ENCODE measurements around the gene PPIG.
"Not testable (repeated sequence)": the region's sequence is repeated elsewhere in the genome, so short reads cannot be mapped to it uniquely, and the experiment has no call there.

Gene PPIG

DNA sequence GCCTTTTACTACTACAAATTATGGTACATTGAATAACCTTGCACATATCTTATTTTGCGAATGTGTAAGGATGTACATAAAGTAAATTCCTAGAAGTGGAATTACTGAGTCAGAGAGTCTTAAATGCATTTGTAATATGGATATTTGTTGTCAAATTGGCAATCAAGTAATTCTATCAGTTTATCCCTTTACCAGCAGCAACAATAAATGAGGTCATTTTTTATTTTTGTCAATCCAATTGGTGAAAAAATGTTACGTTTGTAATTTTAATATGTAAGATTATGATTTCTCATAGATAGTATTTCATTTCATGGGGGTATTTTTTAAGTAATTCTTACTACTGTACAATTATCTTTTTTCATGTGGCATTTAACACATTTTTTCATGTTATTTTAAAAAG is 14.8 kb downstream of the PPIG start:
- no peak for DNase-seq

DNA sequence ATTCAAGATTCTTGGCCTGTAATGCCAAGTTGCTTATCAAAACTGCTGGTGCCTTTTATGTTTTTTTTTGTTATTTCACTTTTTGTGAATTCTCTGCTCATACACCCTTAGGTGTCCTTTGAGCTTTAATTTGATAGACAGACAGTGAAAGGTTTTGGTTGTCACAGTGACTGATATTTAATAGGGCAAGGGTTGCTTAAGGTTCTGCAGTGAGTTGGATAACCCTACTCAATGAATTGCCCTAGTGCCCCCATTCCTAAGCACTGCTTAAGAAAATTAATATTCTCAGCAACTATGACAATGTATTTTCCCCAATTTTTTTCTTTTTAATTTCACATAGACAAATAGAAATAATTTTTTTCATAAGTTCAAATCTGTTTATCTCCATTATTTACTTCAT is 15.4 kb downstream of the PPIG start:
- no peak for DNase-seq

DNA sequence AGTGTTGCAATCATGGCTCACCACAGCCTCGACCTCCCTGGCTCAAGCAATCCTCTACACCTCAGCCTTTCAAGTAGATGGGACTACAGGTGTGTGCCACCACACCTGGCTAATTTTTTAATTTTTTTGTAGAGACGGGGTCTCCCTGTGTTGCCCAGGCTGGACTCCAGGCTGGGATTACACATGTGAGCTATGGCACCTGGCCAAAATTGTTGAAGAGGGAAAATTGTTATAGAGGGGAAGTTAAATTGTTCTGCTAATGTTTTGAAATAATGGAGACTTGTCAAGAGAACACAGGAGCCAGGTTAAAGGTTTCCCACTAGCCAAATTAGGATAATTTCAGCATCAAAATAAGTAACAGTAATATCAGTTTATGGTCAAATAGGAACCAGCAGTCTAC is 25.1 kb downstream of the PPIG start:
- DNase-seq = no peak

DNA sequence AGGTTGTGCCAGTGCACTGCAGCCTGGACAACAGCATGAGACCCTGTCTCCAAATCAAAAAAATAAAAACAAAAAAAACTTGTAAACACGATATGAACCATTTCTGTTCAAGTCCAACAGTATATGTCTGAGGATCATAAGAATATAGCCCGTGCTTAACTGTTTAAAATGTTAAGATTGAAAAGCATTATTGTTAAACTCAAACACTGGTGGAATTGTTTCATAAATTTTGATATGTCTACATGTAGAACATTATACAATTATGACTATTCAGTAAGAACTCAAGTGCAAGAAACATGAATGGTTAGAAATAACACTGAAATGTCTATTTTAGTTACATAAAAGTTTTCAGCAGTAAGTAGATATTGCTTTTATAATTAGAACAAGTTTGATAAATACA is 29.7 kb downstream of the PPIG start:
- DNase-seq = no peak

DNA sequence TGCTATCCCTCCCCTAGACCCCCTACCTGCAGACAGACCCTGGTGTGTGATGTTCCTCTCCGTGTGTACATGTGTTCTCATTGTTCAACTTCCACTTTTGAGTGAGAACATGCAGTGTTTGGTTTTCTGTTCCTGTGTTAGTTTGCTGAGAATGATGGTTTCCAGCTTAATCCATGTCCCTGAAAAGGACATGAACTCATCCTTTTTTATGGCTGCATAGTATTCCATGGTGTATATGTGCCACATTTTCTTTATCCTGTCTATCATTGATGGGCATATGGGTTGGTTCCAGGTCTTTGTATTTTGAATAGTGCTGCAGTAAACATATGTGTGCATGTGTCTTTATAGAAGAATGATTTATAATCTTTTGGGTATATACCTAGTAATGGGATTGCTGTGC is 31.8 kb downstream of the PPIG start:
- not testable (repeated sequence) for DNase-seq

DNA sequence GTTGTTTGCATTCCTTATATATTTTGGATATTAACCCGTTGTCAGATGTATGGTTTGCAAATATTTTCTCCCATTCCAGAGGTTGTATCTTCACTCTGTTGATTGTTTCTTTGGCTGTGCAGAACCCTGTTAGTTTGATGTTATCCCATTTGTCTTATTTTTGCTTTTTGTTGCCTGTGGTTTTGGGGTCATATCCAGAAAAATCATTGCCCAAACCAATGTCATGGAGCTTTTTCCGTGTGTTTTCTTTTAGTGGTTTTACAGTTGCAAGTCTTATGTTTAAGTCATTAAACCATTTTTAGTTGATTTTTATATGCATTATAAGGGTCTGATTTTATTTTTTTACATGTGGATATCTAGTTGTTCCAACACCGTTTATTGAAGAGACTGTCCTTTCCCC is 35.8 kb downstream of the PPIG start:
- no peak for DNase-seq

DNA sequence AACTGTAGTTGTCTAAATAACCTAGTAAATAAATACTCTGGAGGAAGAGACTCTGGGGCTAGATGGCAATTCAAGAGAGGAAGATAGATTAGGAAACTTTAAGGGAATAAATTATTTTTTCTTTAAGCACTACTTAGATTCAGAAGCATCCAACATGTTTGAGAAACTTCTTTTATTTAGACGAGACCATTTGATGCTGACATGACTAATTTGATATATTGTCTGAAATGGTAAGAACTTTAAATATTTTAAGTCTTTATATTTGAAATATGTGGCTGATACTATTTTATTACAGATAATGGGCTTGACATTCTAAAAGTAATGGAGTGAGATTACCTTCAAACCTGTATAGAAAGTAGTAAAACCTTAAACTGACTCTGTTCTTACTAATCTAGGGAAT is 36.4 kb downstream of the PPIG start:
- no peak for DNase-seq

DNA sequence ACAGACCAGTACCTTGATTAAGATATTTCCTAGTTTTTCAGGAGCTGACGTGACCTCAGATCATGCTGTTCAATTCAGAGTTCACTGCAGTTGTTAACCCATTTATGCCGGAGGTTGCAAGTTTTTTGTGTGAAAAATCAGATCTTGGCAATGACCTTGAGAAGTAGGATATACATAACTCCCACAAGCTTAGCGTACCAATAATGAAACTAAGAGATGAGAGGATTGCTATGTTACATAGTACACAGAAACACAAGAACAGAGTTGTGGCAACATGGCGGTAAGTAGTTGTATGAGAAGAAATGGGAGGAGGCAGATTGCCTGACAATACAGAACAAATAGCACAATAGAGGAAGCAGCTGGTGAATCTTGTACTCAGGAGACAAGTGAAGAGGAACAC is 39.1 kb downstream of the PPIG start:
- no peak for DNase-seq

DNA sequence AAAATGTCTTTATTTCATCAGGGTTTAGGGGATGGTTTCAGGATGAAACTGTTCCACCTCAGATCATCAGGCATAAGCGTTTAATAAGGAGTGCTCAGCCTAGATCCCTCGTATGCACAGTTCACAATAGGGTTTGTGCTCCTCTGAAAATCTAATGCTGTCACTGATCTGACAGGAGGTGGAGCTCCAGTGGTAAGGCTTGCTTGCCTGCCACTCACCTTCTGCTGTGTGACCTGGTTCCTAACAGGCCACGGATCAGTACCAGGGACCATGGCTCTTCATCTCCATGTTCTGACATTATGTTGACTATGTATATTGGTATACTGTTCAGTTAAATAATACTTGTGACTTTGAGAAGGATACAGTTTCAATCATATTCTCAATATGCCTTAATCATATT is 41.6 kb downstream of the PPIG start:
- no peak for DNase-seq

DNA sequence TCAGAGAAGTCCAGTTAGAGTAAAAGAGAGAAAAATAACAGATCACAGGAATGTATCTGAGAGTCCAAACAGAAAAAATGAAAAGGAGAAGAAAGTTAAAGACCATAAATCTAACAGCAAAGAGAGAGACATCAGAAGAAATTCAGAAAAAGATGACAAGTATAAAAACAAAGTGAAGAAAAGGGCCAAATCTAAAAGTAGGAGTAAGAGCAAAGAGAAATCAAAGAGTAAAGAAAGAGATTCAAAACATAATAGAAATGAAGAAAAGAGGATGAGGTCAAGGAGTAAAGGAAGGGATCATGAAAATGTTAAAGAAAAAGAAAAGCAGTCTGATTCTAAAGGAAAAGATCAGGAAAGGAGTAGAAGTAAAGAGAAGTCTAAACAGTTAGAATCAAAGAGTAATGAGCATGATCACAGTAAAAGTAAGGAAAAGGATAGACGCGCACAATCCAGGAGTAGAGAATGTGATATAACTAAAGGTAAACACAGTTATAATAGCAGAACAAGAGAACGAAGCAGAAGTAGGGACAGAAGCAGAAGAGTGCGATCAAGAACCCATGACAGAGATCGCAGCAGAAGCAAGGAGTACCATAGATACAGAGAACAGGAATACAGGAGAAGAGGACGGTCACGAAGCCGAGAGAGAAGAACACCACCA is 52.4 kb downstream of the PPIG start:
- DNase-seq = no peak

DNA sequence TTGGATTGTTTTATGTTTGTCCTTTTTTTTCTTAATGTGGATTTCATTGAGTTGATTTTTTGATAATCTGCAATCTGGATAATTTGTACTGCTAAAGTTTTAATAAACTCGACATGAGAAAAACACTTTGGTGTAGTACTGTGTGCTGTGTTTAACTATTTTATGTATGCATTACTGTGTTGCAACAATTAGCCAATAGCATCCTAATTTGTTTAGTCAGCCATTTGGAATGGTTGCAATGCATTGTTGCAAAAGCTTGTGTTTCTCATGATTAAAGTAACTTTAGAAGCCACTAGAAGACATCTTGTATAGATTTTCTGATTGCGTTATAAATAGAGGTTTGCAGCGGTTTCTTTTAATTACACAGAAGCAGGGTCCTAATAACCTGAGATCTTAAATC is 53.5 kb downstream of the PPIG start:
- DNase-seq = no peak

DNA sequence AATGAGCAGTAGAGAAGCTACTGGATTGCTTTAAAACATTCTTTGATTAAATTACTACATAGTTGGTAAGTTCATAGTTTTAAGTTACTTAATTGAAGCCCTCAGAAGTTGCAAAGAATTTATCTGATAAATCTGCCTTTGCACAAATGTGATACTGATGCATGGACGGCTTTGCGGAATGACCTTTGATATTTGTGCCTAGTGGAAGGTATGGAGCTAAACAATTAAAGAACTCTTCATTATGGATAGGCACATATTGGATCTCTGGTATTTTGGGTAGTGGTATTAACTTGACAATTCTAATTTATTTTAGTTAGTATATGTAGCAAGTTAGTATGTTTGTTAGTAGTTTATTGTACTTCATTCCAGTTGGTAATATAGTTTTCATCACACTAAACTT is 56.0 kb downstream of the PPIG start:
- DNase-seq = no peak

DNA sequence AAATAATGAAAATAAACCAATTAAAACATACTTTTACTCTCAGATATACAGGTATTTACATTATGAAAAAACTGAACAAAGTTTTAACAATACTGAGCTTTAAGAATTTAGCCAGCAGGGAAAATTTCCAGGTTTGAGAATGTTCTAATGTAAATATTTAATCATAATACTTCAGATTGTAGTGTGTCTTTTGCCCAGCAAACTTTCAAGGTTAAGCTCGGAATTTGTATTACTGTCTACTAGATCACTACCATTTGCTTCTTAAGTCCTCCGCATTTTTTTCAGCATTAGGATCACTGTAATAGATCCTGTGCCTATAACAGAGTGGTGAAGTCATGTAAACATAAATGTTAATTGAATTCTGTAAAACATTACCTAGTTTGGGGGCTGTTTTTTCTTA is 57.3 kb downstream of the PPIG start:
- no peak for DNase-seq

DNA sequence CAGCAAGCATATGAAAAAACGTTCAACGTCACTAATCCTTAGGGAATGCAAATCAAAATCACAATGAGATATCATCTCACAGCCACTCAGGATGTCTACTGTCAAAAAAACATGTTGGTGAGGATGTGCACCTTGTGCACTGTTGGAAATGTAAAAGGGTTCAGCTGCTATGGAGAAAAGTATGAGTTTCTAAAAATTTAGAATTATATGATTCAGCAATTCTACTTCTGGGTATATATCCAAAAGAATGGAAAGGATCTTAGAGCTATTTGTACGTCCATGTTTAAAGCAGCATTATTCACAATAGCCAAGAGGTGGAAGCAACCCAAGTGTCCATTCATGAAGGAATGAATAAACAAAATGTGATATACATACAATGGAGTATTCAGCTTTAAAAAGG is 60.0 kb downstream of the PPIG start:
- DNase-seq = no peak

DNA sequence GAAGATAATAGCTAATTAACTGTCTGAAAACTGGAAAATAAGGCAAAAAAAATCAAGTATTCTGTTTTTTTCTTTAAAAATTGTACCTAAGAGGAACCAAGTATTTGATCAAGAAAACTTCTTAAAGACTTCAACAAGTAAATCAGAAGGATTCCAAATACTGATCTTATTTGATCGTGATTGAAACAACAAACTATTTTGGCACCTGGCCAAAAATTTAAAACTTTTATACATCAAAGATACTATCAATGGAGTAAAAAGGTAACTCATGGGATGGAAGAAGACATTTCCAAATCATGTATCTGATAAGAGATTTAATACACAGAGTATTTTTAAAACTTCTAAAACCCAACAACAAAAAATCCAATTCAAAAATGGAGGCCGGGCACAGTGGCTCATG is 63.3 kb downstream of the PPIG start:
- no peak for DNase-seq

DNA sequence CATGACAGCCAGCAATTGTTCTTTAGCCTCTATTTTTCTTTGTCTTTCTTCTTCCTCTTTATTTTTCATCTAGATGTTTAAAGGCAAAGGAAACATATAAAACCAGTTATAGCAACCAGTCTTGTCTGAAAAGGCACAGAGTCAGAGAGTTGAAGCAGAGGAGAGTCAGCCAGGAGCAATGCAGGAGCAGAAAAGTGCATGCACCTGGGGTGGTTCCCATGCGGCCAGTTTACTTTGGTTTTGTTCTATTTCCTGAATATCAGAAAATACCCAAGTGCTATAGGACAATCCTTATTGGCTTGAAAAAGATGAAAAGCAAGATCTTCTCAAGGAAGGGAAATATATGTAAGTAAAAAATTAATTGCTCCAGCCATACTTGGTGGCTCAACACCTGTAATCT is 65.1 kb downstream of the PPIG start:
- DNase-seq = no peak

DNA sequence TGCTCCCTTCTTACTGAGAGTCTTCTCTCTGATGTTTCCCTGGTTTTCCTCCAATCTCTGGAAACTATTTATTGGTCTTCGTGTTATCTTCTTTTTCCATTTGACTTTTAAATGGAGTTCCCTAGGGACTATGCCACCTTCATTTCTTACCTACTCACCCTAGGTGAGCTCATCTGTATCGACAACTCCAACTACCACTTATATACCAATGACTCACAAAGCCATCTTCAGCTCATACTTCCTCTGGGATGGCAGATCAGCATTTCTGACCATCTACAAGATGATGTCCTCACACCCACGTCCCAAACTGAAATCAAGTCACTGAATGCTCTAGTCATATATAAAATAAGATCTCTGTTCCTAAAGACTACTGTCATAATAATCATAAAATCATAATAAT is 69.5 kb downstream of the PPIG start:
- no peak for DNase-seq

DNA sequence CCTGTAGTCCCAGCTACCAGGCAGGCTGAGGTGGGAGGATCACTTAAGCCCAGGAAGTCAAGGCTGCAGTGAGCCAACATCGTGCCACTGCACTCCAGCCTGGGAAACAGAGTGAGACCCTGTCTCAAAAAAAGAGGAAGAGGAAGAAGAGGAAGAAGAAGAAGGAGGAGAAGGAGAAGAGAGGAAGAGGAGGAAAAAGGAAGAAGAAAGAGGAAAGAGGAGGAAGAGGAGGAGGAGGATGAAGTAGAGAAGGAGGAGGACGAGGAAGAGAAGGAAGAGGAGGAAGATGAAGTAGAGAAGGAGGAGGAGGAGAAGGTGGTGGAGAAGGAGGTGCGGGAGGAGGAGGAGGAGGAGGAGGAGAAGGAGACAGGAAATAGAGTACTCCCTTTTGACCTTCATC is 72.0 kb downstream of the PPIG start:
- DNase-seq = no peak

DNA sequence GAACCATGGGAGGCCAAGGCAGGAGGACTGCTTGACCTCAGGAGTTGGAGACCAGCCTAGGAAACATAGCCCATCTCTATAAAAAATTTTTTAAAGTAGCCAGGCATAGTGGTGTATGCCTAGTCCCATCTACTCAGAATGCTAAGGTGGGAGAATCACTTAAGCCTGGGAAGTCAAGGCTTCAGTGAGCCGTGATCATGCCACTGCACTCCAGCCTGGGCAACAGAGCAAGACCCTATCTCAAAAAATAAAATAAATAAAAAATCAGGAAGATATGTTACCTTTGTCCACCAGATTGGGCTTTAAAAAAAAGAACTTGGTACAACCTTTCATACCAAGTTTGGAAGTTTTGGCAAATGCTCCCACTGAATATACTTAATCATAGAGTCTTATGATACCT is 74.7 kb downstream of the PPIG start:
- no peak for DNase-seq

DNA sequence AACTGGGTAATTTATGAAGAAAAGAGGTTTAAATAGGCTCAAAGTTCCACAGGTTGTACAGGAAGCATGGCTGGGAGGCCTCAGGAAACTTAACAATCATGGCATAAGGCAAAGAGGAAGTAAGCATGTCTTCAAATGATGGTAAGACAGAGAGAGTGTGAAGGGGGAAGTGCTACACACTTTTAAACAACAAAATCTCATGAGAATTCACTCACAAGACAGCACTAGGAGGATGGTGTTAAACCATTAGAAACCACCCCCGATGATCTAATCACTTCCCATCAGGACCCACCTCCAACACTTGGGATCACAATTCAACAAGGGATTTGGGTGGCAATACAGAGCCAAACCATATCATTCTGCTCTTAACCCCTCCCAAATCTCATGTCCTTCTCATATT is 75.2 kb downstream of the PPIG start:
- no peak for DNase-seq

DNA sequence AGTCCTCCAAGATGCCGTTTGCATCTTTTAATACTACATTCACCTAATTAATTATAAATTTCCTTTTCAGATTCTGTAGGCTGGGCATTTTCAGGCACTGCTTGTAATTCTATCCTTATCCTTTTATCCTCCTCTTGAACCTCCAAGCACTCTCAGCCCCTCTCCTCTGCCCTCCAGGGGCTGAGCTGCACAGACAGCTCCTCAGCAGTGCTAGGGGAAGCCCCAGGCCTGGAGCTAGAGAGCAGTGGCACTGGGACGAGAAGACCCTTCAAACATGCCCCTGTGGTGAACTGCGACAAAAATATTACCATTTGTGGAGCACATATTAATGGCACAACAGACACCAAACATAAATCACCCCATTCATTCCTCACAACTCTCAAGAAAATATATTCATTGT is 77.1 kb downstream of the PPIG start:
- DNase-seq = no peak

DNA sequence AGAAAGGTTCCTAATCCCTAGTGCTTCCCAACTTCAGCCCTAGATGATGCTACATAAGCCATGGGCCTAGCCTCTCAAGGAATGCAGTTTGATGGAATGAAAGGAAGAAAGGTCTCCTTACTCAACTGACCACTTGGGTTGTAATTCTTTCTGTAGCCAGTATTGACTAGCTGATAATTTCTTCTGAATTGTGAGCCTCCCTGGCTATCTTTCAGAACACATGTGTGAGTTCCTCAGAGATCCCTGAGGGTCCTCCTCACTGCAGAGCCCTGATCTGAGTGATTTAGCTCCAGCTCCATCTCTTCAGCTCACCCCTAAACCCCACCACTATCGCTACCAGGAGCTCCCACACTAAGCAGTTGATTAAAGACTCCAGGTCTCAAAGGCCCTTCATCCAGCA is 78.6 kb downstream of the PPIG start:
- no peak for DNase-seq

DNA sequence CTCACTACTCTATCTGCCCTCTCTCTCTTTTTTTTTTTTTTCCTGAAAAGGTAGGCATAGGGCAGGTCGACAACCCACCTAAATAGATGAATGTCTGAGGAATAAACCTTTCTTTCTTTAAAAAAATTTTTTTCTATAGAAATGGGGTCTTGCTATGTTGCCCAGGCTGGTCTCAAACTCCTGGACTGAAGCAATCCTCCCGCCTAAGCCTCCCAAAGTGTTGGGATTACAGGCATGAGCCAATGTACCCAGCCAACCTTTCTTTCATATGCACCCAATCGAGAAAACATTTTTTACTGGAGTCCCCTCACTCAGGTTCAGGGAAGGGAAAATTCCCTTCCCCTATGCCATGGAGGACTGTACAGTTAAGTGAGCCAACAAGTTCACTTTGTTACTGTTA is 79.1 kb downstream of the PPIG start:
- no peak for DNase-seq

DNA sequence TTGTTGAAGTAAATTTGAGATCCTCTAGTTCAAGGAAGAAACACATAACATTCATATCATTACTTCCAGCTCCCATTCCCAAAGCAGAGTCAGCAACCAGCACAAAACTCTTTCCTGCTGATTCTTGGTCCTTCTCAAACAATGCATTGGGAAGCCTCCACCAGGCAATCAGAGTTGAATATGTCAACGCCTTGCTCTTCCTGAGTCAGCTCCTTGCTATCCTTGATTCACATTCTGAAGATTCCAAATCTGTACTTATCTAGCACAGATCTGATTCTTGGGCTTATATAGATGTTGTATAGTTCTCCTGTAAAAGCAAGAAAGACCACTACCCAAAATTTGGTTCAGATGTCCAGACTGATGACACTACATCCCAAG is 80.4 kb downstream of the PPIG start:
- no peak for DNase-seq

DNA sequence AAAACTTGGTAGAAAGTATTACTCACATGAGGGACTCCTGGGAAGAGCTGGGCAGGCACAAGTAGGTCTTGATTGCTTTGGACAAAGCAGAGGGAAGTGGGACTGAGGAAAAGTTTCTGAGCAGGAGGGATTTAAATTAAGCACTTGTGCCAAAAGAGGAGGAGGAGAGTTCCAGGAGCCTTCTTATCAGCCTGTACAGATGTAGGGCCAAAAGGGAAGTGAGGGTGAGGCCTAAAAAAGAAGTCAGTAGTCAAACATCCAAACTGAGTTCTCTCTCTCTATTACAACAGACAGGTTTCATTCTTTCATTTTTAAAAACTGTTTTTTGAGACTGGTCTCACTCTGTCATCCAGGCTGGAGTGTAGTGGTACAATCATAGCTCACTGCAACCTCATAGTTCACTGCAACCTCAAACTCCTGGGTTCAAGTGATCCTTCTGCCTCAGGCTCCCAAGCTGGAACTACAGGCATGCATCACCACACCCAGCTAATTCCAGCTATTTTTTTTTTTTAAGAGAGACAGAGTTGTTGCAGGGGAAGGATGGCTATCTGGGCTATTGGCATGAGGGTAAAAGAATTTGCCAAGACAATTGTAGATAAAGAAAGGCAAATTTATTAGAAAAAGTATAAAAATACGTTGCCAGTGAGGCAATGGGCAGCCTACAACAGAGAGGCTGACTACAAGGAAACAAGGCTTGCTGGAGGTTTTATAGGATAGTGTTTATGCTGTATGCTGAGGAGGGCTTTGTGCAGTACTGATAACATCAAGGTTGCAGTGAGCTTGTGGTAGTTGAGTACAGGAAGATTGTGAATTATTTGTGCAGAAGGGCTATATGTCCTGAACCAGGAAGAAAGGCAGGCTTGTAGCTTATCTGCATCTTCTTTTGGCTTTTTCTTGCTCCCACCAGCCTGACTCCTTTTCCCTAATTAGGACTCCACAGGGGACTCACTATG is 81.1 kb downstream of the PPIG start:
- no peak for DNase-seq
